H9 (cell line): ENCODE data around the gene DHRSX. TPM values are rescaled to one million over a fixed set of nuclear protein-coding genes. Genes with fewer than 3 reads are reported as not detected.

ENCODE experiments used
- DNase-seq: peaks from one replicate; pipeline ENCODE4 v3.0.0-alpha.2; 2017
- H2AFZ ChIP-seq: one replicate; pipeline ENCODE4 v1.6.1; 2013; ENCODE audit warnings: mild to moderate bottlenecking, low read length, control low read depth, moderate library complexity
- H2AK5ac ChIP-seq: 2 replicates; pipeline ENCODE4 v1.6.1; 2013; ENCODE audit warnings: low read length, control low read depth, mixed read lengths; ENCODE audit not compliant: insufficient read length
- H2BK120ac ChIP-seq: one replicate; pipeline ENCODE4 v1.6.1; 2013; ENCODE audit warnings: low read depth, mild to moderate bottlenecking, low read length, control low read depth, inconsistent platforms; ENCODE audit not compliant: poor library complexity, severe bottlenecking
- H2BK12ac ChIP-seq: 2 replicates; pipeline ENCODE4 v1.6.1; 2013; ENCODE audit warnings: low read length, control low read depth, mixed read lengths, low read depth; ENCODE audit not compliant: insufficient read length
- H2BK15ac ChIP-seq: 2 replicates; pipeline ENCODE4 v1.6.1; 2013; ENCODE audit warnings: low read depth, low read length, control low read depth
- H2BK20ac ChIP-seq: one replicate; pipeline ENCODE4 v1.6.1; 2013; ENCODE audit warnings: low read depth, mild to moderate bottlenecking, low read length, control low read depth, inconsistent platforms; ENCODE audit not compliant: poor library complexity, severe bottlenecking
- H2BK5ac ChIP-seq: 2 replicates; pipeline ENCODE4 v1.6.1; 2013; ENCODE audit warnings: low read length, control low read depth, mixed read lengths; ENCODE audit not compliant: insufficient read length
- H3K14ac ChIP-seq: 2 replicates; pipeline ENCODE4 v1.6.1; 2013; ENCODE audit warnings: low read length, control low read depth; ENCODE audit not compliant: insufficient read depth
- H3K18ac ChIP-seq: 2 replicates; pipeline ENCODE4 v1.6.1; 2013; ENCODE audit warnings: low read depth, mild to moderate bottlenecking, mixed read lengths, low read length, control low read depth; ENCODE audit not compliant: insufficient read length
- H3K23ac ChIP-seq: 2 replicates; pipeline ENCODE4 v1.6.1; 2013; ENCODE audit warnings: low read length, control low read depth, mixed read lengths, low read depth; ENCODE audit not compliant: insufficient read length
- H3K23me2 ChIP-seq: 2 replicates; pipeline ENCODE4 v1.6.1; 2013; ENCODE audit warnings: low read depth, mild to moderate bottlenecking, mixed read lengths, low read length, control low read depth; ENCODE audit not compliant: insufficient read length, poor library complexity, severe bottlenecking
- H3K27ac ChIP-seq: 2 replicates; pipeline ENCODE4 v1.5.1; 2013; ENCODE audit warnings: low read length, control low read depth, mixed read lengths, low read depth; ENCODE audit not compliant: insufficient read length
- H3K27me3 ChIP-seq: 2 replicates; pipeline ENCODE4 v1.6.1; 2013; ENCODE audit warnings: low read length, control low read depth, inconsistent platforms; ENCODE audit not compliant: insufficient read depth
- H3K4ac ChIP-seq: 2 replicates; pipeline ENCODE4 v1.6.1; 2013; ENCODE audit warnings: low read depth, mild to moderate bottlenecking, control low read depth, inconsistent platforms, low read length, moderate library complexity
- H3K4me1 ChIP-seq: 2 replicates; pipeline ENCODE4 v1.6.1; 2013; ENCODE audit warnings: low read length, control low read depth, inconsistent platforms; ENCODE audit not compliant: insufficient read depth
- H3K4me2 ChIP-seq: 2 replicates; pipeline ENCODE4 v1.6.1; 2013; ENCODE audit warnings: low read length, control low read depth, mixed read lengths; ENCODE audit not compliant: insufficient read length, insufficient read depth
- H3K56ac ChIP-seq: 2 replicates; pipeline ENCODE4 v1.6.1; 2013; ENCODE audit warnings: low read depth, mild to moderate bottlenecking, mixed read lengths, low read length, control low read depth; ENCODE audit not compliant: insufficient read length
- H3K79me1 ChIP-seq: 2 replicates; pipeline ENCODE4 v1.6.1; 2013; ENCODE audit warnings: low read depth, mild to moderate bottlenecking, moderate library complexity, low read length, control low read depth, inconsistent platforms; ENCODE audit not compliant: insufficient read depth, poor library complexity, severe bottlenecking
- H3K79me2 ChIP-seq: 2 replicates; pipeline ENCODE4 v1.6.1; 2013; ENCODE audit warnings: low read length, control low read depth, inconsistent platforms; ENCODE audit not compliant: insufficient read depth
- H3K9ac ChIP-seq: 2 replicates; pipeline ENCODE4 v1.6.1; 2013; ENCODE audit warnings: low read length, control low read depth, mixed read lengths; ENCODE audit not compliant: insufficient read length; ENCODE audit errors: extremely low read depth
- H3K9me3 ChIP-seq: one replicate; pipeline ENCODE4 v1.6.1; 2013; ENCODE audit warnings: low read depth, low read length, inconsistent platforms; ENCODE audit not compliant: control insufficient read depth
- H3T11ph ChIP-seq: one replicate; pipeline ENCODE4 v1.6.1; 2013; ENCODE audit warnings: mild to moderate bottlenecking, low read length, control low read depth, inconsistent platforms
- H4K20me1 ChIP-seq: one replicate; pipeline ENCODE4 v1.6.1; 2013; ENCODE audit not compliant: control insufficient read depth, insufficient read length, insufficient read depth
- H4K5ac ChIP-seq: 2 replicates; pipeline ENCODE4 v1.6.1; 2013; ENCODE audit warnings: low read depth, mild to moderate bottlenecking, mixed read lengths, low read length, control low read depth; ENCODE audit not compliant: insufficient read length
- H4K8ac ChIP-seq: replicated peaks from 2 replicates; pipeline ENCODE4 v1.6.1; 2013; ENCODE audit warnings: low read length, control low read depth, mixed read lengths, low read depth; ENCODE audit not compliant: insufficient read length
- H4K91ac ChIP-seq: 2 replicates; pipeline ENCODE4 v1.6.1; 2013; ENCODE audit warnings: low read depth, mild to moderate bottlenecking, moderate library complexity, mixed read lengths, low read length, control low read depth; ENCODE audit not compliant: insufficient read length
- H3K27ac Mint-ChIP-seq, 3 experiments: 2 replicates in 2 of 3; 3 replicates in 1 of 3; pipeline ENCODE4 v1.8.0; 2020 to 2021; ENCODE audit warnings: mixed read lengths in 3 of 3, mild to moderate bottlenecking in 1 of 3, moderate library complexity in 1 of 3
- H3K27me3 Mint-ChIP-seq: 2 replicates; pipeline ENCODE4 v1.8.0; 2021; ENCODE audit warnings: low read depth, mild to moderate bottlenecking, moderate library complexity, mixed read lengths
- H3K36me3 Mint-ChIP-seq, 3 experiments: 2 replicates in 2 of 3; 3 replicates in 1 of 3; pipeline ENCODE4 v1.8.0; 2020 to 2021; ENCODE audit warnings: low read depth in 3 of 3, mixed read lengths in 3 of 3; ENCODE audit not compliant: insufficient read depth in 1 of 3
- H3K4me1 Mint-ChIP-seq, 2 experiments: 2 replicates each; pipeline ENCODE4 v1.8.0; 2020; ENCODE audit warnings: mixed read lengths in 2 of 2
- H3K4me3 Mint-ChIP-seq, 2 experiments: 2 replicates in 1 of 2; 3 replicates in 1 of 2; pipeline ENCODE4 v1.8.0; 2020 to 2021; ENCODE audit warnings: mild to moderate bottlenecking in 2 of 2, mixed read lengths in 2 of 2, moderate library complexity in 1 of 2
- H3K9me3 Mint-ChIP-seq, 2 experiments: 2 replicates in 1 of 2; 3 replicates in 1 of 2; pipeline ENCODE4 v1.8.0; 2020; ENCODE audit warnings: mild to moderate bottlenecking in 2 of 2, mixed read lengths in 2 of 2, moderate library complexity in 1 of 2
- CTCF ChIP-seq: fragments of 200-600 bp; sonication (generic); conservative IDR thresholded peaks from 3 replicates; pipeline ENCODE4 v1.8.0; 2021; ENCODE audit warnings: antibody characterized with exemption, mild to moderate bottlenecking
- WGBS: extraction: QIAGEN DNeasy Blood & Tissue Kit; methylation state at CpG from one replicate; pipeline ENCODE4 v1.1.7; 2013; ENCODE audit warnings: missing lambda C conversion rate, low lambda C conversion rate, mixed read lengths; ENCODE audit not compliant: insufficient read length; ENCODE audit errors: extremely low coverage; 5-methylcytosine and 5-hydroxymethylcytosine counted together
- total RNA-seq: library from RNA; stranded (reverse); gene quantifications from 2 replicates; pipeline ENCODE4 v1.2.1, GENCODE V29; 2021

Gene DHRSX
- total RNA-seq, 1 experiment from 2014 or later: 44.0 TPM

GRCh38 chrX:2502120-2502667 is 1.4 kb upstream of the DHRSX start:
- no CpG with 5 or more reads among the region's 5 CpGs for WGBS
- H3K27ac ChIP-seq: no peak overlapping the region
- peaks cover 19 to 37% of the 10 kb centered on the region in 2 experiments for H3K4me1 Mint-ChIP-seq
- H2BK20ac ChIP-seq: no peak overlapping the region
- no peak overlapping the region for H3K23ac ChIP-seq
- no peak overlapping the region for H2BK15ac ChIP-seq
- H3K79me2 ChIP-seq: peaks cover 16% of the 10 kb centered on the region; the same call in 1 of the 2 replicates
- no peak overlapping the region for H2AK5ac ChIP-seq
- no peak overlapping the region for H2BK12ac ChIP-seq
- no peak overlapping the region for H4K91ac ChIP-seq
- no peaks in the 10 kb centered on the region; a peak in 1 of 5 replicates for H3K9me3 Mint-ChIP-seq
- H3K27me3 ChIP-seq: no peaks in the 10 kb centered on the region
- H3K23me2 ChIP-seq: peaks cover 11% of the 10 kb centered on the region
- H3K9me3 ChIP-seq: no peaks in the 10 kb centered on the region
- H3K36me3 Mint-ChIP-seq: peaks cover 0 to 10% (median 10%) of the 10 kb centered on the region in 3 experiments; a peak in 5 of 7 replicates
- H2BK5ac ChIP-seq: no peak overlapping the region
- H3T11ph ChIP-seq: no peak overlapping the region
- H4K8ac ChIP-seq: no peak overlapping the region
- H2BK120ac ChIP-seq: no peak overlapping the region
- no peak overlapping the region for H3K14ac ChIP-seq
- H3K27me3 Mint-ChIP-seq: no peaks in the 10 kb centered on the region
- no peak overlapping the region for H3K4me2 ChIP-seq
- no peak overlapping the region for H3K56ac ChIP-seq
- no peak overlapping the region for H3K18ac ChIP-seq
- H4K5ac ChIP-seq: no peak overlapping the region
- H3K4ac ChIP-seq: no peak overlapping the region
- DNase-seq: no peak
- H3K4me3 Mint-ChIP-seq: peak overlapping the region; percentile 54 to 72
- H2AFZ ChIP-seq: no peak overlapping the region
- H3K79me1 ChIP-seq: peaks cover 5% of the 10 kb centered on the region
- peaks cover 11% of the 10 kb centered on the region for H3K4me1 ChIP-seq
- H3K9ac ChIP-seq: no peak overlapping the region
- H3K27ac Mint-ChIP-seq: peak overlapping the region in 1 of 3 experiments; percentile 79; a peak in 1 of 7 replicates
- no peaks in the 10 kb centered on the region for H4K20me1 ChIP-seq
- TF ChIP-seq CTCF: no peak
